Skin epidermis (tissue), 12 donors: ENCODE data around the gene PRR15.
"Not testable (repeated sequence)": the region's sequence is repeated elsewhere in the genome, so short reads cannot be mapped to it uniquely, and the experiment has no call there.

Experiments used
- H3K27ac ChIP-seq, 21 experiments: fragments of 200-600 bp; sonication (generic) in 11 of 21; one replicate each; pipeline ENCODE4 v1.5.0; 2020; ENCODE audit warnings: mild to moderate bottlenecking in 3 of 21, inconsistent platforms in 2 of 21, moderate library complexity in 2 of 21
- H3K4me3 ChIP-seq, 7 experiments: fragments of 200-600 bp; sonication (generic) in 2 of 7; one replicate each; pipeline ENCODE4 v1.5.0; 2020; ENCODE audit warnings: inconsistent platforms in 2 of 7, mild to moderate bottlenecking in 2 of 7, moderate library complexity in 1 of 7

PRR15 gene

GRCh38 chr7:29563590-29564495 is at the start of gene PRR15:
TSS of gene PRR15 (plus strand) at chr7:29563835. CDS start at chr7:29566330, 2,495 bp downstream.
- Histone ChIP-seq H3K4me3 (peak within 1 kb of the TSS; percentile 21 to 42 (median 32)), H3K27ac (peak within 1 kb of the TSS in 2 of 21 experiments; percentile 3 to 12)

- H3K4me3 ChIP-seq, result no peak overlapping the region
- H3K27ac ChIP-seq, result no peak overlapping the region
Measured at GRCh38 chr7:29516491-29516890, 47.1 kb upstream of the PRR15 start.

GRCh38 chr7:29518616-29519015 is 45.0 kb upstream of the PRR15 start:
- H3K27ac ChIP-seq, result no peak overlapping the region
- H3K4me3 ChIP-seq, result no peak overlapping the region

- Histone ChIP-seq H3K27ac (no peak overlapping the region), H3K4me3 (no peak overlapping the region)
Measured at GRCh38 chr7:29523728-29524127, 39.9 kb upstream of the PRR15 start.

GRCh38 chr7:29527505-29528108 is 36.0 kb upstream of the PRR15 start:
- Histone ChIP-seq H3K4me3 (no peak overlapping the region), H3K27ac (no peak overlapping the region)

GRCh38 chr7:29528526-29528925 is 35.1 kb upstream of the PRR15 start:
- not testable (repeated sequence) for H3K27ac ChIP-seq, H3K4me3 ChIP-seq

- Histone ChIP-seq H3K27ac (no peak overlapping the region), H3K4me3 (no peak overlapping the region)
Measured at GRCh38 chr7:29538389-29538788, 25.2 kb upstream of the PRR15 start.

- Histone ChIP-seq H3K27ac (no peak overlapping the region), H3K4me3 (no peak overlapping the region)
Measured at GRCh38 chr7:29539471-29539870, 24.2 kb upstream of the PRR15 start.

- Histone ChIP-seq H3K4me3 (no peak overlapping the region), H3K27ac (no peak overlapping the region)
Measured at GRCh38 chr7:29547421-29547820, 16.2 kb upstream of the PRR15 start.

- Histone ChIP-seq H3K4me3 (no peak overlapping the region), H3K27ac (no peak overlapping the region)
Measured at GRCh38 chr7:29548823-29549222, 14.8 kb upstream of the PRR15 start.

- H3K4me3 ChIP-seq, result no peak overlapping the region
- no peak overlapping the region for H3K27ac ChIP-seq
Measured at GRCh38 chr7:29552392-29552791, 11.2 kb upstream of the PRR15 start.

- Histone ChIP-seq H3K4me3 (no peak overlapping the region), H3K27ac (no peak overlapping the region)
Measured at GRCh38 chr7:29555061-29555460, 8.6 kb upstream of the PRR15 start.

- H3K4me3 ChIP-seq, result no peak overlapping the region
- no peak overlapping the region for H3K27ac ChIP-seq
Measured at GRCh38 chr7:29556405-29557195, 7.0 kb upstream of the PRR15 start.

- H3K27ac ChIP-seq, result no peak overlapping the region
Measured at GRCh38 chr7:29557954-29558353, 5.7 kb upstream of the PRR15 start.

GRCh38 chr7:29561271-29561670 is 2.4 kb upstream of the PRR15 start:
- Histone ChIP-seq H3K4me3 (no peak overlapping the region), H3K27ac (no peak overlapping the region)

More at GRCh38 chr7:29557954-29558353, 5.7 kb upstream of the PRR15 start:
- no peak overlapping the region for H3K4me3 ChIP-seq

GRCh38 chr7:29562307-29562706 is 1.3 kb upstream of the PRR15 start:
- H3K27ac ChIP-seq, result no peak overlapping the region
- no peak overlapping the region for H3K4me3 ChIP-seq

GRCh38 chr7:29564496-29565223 is 1.0 kb downstream of the PRR15 start:
- H3K27ac ChIP-seq, result peak overlapping the region in 2 of 21 experiments; percentile 3 to 61
- peak overlapping the region; percentile 21 to 42 (median 32) for H3K4me3 ChIP-seq

- peak overlapping the region in 1 of 21 experiments; percentile 61 for H3K27ac ChIP-seq
- peak overlapping the region; percentile 21 to 42 (median 32) for H3K4me3 ChIP-seq
Measured at GRCh38 chr7:29565224-29565630, 1.6 kb downstream of the PRR15 start.

- Histone ChIP-seq H3K27ac (no peak overlapping the region), H3K4me3 (peak overlapping the region in 2 of 7 experiments; percentile 39 to 50)
Measured at GRCh38 chr7:29565634-29565981, 2.0 kb downstream of the PRR15 start.
